ENCODE results near the gene ROR1. TPM values are rescaled to one million over a fixed set of nuclear protein-coding genes. Genes with fewer than 3 reads are reported as not detected.

The ROR1 gene
- total and polyA plus RNA-seq, 2 donors (not counting 3 experiments of a cell fraction or from before 2014, with no cell fraction given) = 2.6 to 3.5 TPM

DNA sequence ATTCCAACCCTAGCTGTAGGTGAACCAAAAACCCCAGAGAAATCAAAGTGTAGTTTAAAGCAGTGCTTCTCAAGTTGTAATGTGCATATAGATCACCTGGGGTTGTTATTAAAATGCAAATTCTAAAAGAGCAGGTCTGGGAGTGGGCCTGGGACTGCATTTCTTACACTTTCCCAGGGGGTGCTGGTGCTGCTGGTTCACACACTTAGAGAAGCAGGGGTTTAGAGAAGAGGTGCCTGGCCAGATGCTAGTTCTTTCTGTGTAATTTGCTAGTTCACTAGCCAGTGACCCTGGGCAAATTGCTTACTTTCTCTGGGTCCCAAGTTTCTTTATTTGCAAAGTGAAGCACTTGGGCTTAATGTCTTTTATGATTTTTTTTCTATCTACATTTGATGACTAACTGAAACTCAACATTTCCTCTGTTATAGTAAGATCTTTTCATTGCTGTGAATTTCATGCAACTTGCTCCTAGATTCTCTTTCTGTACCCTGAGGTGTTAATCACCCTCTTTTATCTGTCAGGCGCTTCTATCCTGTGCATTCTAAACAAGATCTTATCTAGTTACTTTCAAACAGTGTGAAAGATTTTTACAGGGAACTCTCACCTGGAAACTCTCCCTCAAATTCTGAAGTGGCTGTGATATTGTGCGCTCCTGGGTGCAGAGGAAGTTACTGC lies 287.8 kb downstream of the ROR1 start:
- dilution Hi-C loops (cut with MboI; ENCODE audit: extremely low pct_ligation_motif_present, low sequenced_read_pairs) (no loop called here), intact Hi-C loops (cut with micrococcal nuclease) (no loop called here)
- Histone ChIP-seq H3K79me2 (ENCODE audit: control insufficient read depth, insufficient read depth, low read length) (no peaks in the 10 kb centered on the region), H3K4me3 (replicated peaks in 1 of 3; ENCODE audit: insufficient read depth in 1 of 3, low read depth in 1 of 3, low read length in 3 of 3) (no peak overlapping the region), H3K9ac (replicated peaks; ENCODE audit: extremely low read depth, insufficient read depth, low read length) (no peak overlapping the region), H3K4me2 (ENCODE audit: insufficient read depth, low read length) (no peak overlapping the region), H3K9me1 (replicated peaks; ENCODE audit: control insufficient read depth, extremely low read depth, insufficient read depth, low read length) (no peaks in the 10 kb centered on the region), H2AFZ (ENCODE audit: low read depth, low read length) (no peak overlapping the region), H4K20me1 (replicated peaks; ENCODE audit: control insufficient read depth, extremely low read depth, insufficient read depth, low read length) (no peaks in the 10 kb centered on the region), H3K27me3 (ENCODE audit: control insufficient read depth in 2 of 2, insufficient read depth in 2 of 2, low read length in 2 of 2) (no peaks in the 10 kb centered on the region), H3K4me1 (ENCODE audit: control insufficient read depth, extremely low read depth, insufficient read depth, low read length) (peaks cover 3% of the 10 kb centered on the region), H3K36me3 (ENCODE audit: control insufficient read depth in 2 of 2, extremely low read depth in 1 of 2, insufficient read depth in 2 of 2, low read length in 2 of 2) (no peaks in the 10 kb centered on the region), H3K9me3 (replicated peaks; ENCODE audit: control insufficient read depth, insufficient read depth, low read length) (no peaks in the 10 kb centered on the region), H3K27ac (ENCODE audit: insufficient read depth, low read depth, low read length) (no peak overlapping the region)
- POLR2A ChIA-PET = no interaction called here
- TF ChIP-seq POLR2A (IDR thresholded peaks at IDR 0.05; ENCODE audit: low read depth, low read length) (no peak), CTCF (IDR thresholded peaks at IDR 0.05; ENCODE audit: extremely low read depth in 1 of 2, insufficient read depth in 1 of 2, low read depth in 1 of 2, low read length in 2 of 2) (no peak)
- FAIRE-seq = no peak
- no TSS peak for BruUV-seq (replicated peaks)
- CTCF ChIA-PET = interaction anchor here (0.6 to 1.9 kb wide), 2 partner anchors 11 to 118 kb away, joined by 3 to 5 read pairs; no protein-coding TSS in a partner anchor
- no peak for DNase-seq (ENCODE audit: low read depth, low spot score)

- Histone ChIP-seq H3K79me2 (ENCODE audit: control insufficient read depth, insufficient read depth, low read length) (no peaks in the 10 kb centered on the region), H3K4me1 (ENCODE audit: control insufficient read depth, extremely low read depth, insufficient read depth, low read length) (peaks cover 3% of the 10 kb centered on the region), H3K9me1 (replicated peaks; ENCODE audit: control insufficient read depth, extremely low read depth, insufficient read depth, low read length) (no peaks in the 10 kb centered on the region), H2AFZ (ENCODE audit: low read depth, low read length) (no peak overlapping the region), H3K4me2 (ENCODE audit: insufficient read depth, low read length) (no peak overlapping the region), H3K9me3 (replicated peaks; ENCODE audit: control insufficient read depth, insufficient read depth, low read length) (no peaks in the 10 kb centered on the region), H3K27me3 (ENCODE audit: control insufficient read depth in 2 of 2, insufficient read depth in 2 of 2, low read length in 2 of 2) (no peaks in the 10 kb centered on the region), H3K27ac (ENCODE audit: insufficient read depth, low read depth, low read length) (no peak overlapping the region), H3K9ac (replicated peaks; ENCODE audit: extremely low read depth, insufficient read depth, low read length) (no peak overlapping the region), H4K20me1 (replicated peaks; ENCODE audit: control insufficient read depth, extremely low read depth, insufficient read depth, low read length) (no peaks in the 10 kb centered on the region), H3K36me3 (ENCODE audit: control insufficient read depth in 2 of 2, extremely low read depth in 1 of 2, insufficient read depth in 2 of 2, low read length in 2 of 2) (no peaks in the 10 kb centered on the region), H3K4me3 (replicated peaks in 1 of 3; ENCODE audit: insufficient read depth in 1 of 3, low read depth in 1 of 3, low read length in 3 of 3) (no peak overlapping the region)
- ChIA-PET CTCF (no interaction called here), POLR2A (no interaction called here)
- TF ChIP-seq POLR2AphosphoS5 (IDR thresholded peaks at IDR 0.05; ENCODE audit: insufficient read depth, low read depth, low read length) (no peak), MAX (IDR thresholded peaks at IDR 0.05; ENCODE audit: insufficient read depth, insufficient read length) (no peak), GATA2 (IDR thresholded peaks at IDR 0.05; ENCODE audit: insufficient read depth, insufficient read length, low read depth, low read length) (no peak), CTCF (IDR thresholded peaks at IDR 0.05; ENCODE audit: extremely low read depth in 1 of 2, insufficient read depth in 1 of 2, low read depth in 1 of 2, low read length in 2 of 2) (no peak), EZH2 (IDR thresholded peaks at IDR 0.05; ENCODE audit: borderline replicate concordance, low read depth, low read length, severe bottlenecking) (no peak), POLR2A (IDR thresholded peaks at IDR 0.05; ENCODE audit: low read depth, low read length) (no peak), MYC (IDR thresholded peaks at IDR 0.05; ENCODE audit: low read depth, low read length) (no peak), FOS (IDR thresholded peaks at IDR 0.05; ENCODE audit: borderline replicate concordance, insufficient read depth, low read length) (no peak), JUN (IDR thresholded peaks at IDR 0.05; ENCODE audit: borderline replicate concordance, insufficient read depth, insufficient read length, low read depth) (no peak)
- intact Hi-C loops (cut with micrococcal nuclease) = no loop called here
- dilution Hi-C loops (cut with MboI; ENCODE audit: extremely low pct_ligation_motif_present, low sequenced_read_pairs) = no loop called here
- FAIRE-seq = no peak
- no TSS peak for BruUV-seq (replicated peaks)
- no peak for DNase-seq (ENCODE audit: low read depth, low spot score)
These were observed 288.7 kb downstream of the ROR1 start for GRCh38 chr1:64062529-64062928.

Data from endothelial cell of umbilical vein (primary cell).